ENCODE data around the gene ARPC5L.
A peak's percentile ranks its signal among the peaks of the same experiment; 100 is the strongest.
"Not testable (repeated sequence)": the region's sequence is repeated elsewhere in the genome, so short reads cannot be mapped to it uniquely, and the experiment has no call there.

Gene ARPC5L

DNA sequence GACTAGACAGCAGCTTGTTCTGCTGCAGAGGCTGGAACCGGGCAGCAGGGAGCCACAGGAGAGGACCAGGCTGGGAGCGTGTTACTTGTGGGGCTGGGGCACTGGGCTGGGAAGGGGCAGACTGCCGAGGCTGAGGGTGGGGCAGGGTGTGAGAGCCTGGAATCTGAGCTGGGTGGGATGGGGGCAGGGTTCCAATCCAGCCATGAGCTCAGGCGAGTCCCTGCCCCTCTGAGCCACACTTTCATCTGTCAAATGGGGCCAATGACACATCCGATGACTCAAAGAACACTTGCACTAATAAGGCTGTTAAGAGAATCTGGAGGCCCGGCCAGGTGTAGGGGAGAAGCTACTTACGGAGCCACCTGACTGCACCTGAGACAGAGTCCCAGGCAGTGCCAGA lies 27.3 kb upstream of the ARPC5L start:
- Histone ChIP-seq H3K27ac (peak overlapping the region in 1 of 2 donors; percentile 65), H3K4me3 (peak overlapping the region; percentile 33)
- TF ChIP-seq, protein P1, sequence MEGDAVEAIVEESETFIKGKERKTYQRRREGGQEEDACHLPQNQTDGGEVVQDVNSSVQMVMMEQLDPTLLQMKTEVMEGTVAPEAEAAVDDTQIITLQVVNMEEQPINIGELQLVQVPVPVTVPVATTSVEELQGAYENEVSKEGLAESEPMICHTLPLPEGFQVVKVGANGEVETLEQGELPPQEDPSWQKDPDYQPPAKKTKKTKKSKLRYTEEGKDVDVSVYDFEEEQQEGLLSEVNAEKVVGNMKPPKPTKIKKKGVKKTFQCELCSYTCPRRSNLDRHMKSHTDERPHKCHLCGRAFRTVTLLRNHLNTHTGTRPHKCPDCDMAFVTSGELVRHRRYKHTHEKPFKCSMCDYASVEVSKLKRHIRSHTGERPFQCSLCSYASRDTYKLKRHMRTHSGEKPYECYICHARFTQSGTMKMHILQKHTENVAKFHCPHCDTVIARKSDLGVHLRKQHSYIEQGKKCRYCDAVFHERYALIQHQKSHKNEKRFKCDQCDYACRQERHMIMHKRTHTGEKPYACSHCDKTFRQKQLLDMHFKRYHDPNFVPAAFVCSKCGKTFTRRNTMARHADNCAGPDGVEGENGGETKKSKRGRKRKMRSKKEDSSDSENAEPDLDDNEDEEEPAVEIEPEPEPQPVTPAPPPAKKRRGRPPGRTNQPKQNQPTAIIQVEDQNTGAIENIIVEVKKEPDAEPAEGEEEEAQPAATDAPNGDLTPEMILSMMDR (IDR thresholded peaks at IDR 0.05), result no peak
- DNase-seq (ENCODE audit: low spot score), result no peak

DNA sequence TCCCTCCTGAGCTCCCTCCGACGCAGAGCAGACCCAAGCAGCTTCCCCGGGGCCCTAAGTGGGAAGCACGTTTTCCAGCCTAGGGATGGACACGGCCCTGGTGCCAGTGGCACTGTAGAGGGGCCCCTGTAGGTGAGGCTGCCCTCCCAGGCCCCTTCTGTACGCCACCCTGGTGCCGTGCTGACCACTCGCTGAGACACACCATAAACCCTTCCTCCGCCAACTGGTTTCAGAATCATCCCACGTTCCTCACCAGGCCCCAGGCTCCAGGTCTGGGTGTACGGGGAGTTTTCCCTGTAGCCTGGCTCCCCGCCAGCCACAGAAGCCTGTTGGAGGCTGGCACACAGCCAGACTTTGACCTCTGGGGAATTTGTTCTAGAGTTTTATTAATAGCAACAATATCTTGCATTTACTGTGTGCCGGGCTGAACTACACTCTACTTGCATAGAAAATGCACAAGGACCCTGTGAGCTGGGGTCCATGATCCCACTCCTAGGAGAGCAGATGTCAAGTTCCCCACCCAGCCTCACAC lies 26.8 kb upstream of the ARPC5L start:
- TF ChIP-seq, protein P1 (IDR thresholded peaks at IDR 0.05), result no peak
- Histone ChIP-seq H3K4me3 (peak overlapping the region; percentile 33), H3K27ac (peak overlapping the region in 1 of 2 donors; percentile 65)
- no peak for DNase-seq (ENCODE audit: low spot score)

DNA sequence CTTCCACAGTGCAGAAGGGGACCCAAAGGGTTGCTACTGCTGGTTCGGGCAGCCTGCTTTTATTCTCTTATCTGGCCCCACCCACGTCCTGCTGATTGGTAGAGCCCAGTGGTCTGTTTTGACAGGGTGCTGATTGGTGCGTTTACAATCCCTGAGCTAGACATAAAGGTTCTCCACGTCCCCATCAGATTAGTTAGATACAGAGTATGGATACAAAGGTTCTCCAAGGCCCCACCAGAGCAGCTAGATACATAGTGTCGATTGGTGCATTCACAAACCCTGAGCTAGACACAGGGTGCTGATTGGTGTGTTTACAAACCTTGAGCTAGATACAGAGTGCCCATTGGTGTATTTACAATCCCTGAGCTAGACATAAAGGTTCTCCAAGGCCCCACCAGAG lies 23.8 kb upstream of the ARPC5L start:
- not testable (repeated sequence) for H3K27ac ChIP-seq; H3K4me3 ChIP-seq; DNase-seq (ENCODE audit: low spot score)

DNA sequence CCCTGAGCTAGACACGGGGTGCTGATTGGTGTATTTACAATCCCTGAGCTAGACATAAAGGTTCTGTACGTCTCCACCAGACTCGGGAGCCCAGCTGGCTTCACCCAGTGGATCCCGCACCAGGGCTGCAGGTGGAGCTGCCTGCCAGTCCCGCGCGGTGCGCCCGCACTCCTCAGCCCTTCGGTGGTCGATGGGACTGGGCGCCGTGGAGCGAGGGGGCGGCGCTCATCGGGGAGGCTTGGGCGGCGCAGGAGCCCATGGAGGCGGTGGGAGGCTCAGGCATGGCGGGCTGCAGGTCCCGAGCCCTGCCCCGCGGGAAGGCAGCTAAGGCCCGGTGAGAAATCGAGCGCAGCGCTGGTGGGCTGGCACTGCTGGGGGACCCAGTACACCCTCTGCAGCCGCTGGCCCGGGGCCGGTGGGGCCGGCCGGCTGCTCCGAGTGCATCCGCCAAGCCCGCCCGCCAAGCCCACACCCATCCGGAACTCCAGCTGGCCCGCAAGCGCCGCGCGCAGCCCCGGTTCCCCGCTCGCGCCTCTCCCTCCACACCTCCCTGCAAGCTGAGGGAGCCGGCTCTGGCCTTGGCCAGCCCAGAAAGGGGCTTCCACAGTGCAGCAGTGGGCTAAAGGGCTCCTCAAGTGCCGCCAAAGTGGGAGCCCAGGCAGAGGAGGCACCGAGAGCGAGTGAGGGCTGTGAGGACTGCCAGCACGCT lies 23.2 kb upstream of the ARPC5L start:
- DNase-seq (ENCODE audit: low spot score); H3K27ac ChIP-seq: not testable (repeated sequence)
- peak overlapping the region; percentile 53 for H3K4me3 ChIP-seq

DNA sequence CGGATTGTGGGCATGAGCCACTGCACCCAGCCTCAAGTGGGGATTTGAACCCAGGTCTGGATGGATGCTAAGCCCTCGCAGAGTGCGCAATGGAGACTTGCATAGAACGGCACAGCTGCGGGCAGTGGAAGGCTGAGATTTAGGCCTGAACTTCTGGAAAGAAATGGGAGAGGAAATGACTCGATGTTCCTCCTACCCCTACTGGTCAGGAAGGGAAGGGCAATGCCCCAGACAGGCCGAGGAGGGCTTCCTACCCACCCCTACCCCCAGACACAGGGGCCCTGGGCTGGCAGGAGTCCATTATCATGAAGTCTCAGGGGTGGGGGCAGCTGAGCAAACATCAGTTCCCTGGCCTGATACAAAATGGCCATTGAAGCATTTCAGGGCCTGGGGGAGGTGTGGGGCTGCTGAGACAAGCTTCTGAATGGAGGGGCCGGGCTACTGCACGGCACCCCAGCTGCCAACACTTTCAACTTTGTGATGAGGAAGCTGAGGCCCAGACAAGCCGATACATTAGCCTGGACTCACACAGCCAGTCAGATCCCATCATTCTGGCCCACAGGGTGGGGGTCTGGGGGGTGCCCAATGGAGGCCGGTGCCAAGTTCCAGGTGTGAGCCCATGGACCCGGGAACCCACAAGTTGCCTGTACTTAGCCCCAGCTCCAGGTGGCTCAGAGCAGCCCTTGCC lies 22.2 kb upstream of the ARPC5L start:
- Histone ChIP-seq H3K27ac (no peak overlapping the region), H3K4me3 (no peak overlapping the region)
- DNase-seq (ENCODE audit: low spot score), result no peak
- TF ChIP-seq, protein P1 (IDR thresholded peaks at IDR 0.05), result no peak

DNA sequence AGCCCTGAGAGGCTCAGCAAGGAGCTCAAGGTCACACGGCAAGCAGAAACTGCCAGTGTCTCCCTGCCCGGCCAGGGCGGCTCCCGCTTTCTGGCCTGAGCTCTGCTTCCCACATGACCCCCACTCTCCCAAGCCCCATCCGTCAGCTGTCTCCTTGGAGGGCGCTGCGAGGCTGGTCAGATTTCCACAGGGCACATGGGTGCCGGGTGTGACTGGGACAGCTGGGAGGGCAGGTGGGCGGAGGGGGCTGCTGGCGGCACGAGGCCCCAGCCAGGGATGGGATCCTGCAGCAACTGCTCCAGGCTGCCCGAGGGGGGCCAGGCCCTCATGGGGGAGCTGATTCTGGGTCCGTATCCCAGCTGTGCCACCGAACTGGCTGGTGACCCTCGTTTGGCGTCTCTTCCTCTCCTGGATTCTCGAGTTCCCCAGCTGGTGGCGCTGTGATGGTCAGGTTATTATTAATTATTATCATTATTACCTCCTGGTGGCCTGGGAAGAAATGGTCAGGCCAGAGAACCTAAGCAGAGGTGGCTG lies 21.6 kb upstream of the ARPC5L start:
- Histone ChIP-seq H3K4me3 (no peak overlapping the region), H3K27ac (no peak overlapping the region)
- DNase-seq (ENCODE audit: low spot score), result no peak
- TF ChIP-seq, protein P1 (IDR thresholded peaks at IDR 0.05), result no peak

DNA sequence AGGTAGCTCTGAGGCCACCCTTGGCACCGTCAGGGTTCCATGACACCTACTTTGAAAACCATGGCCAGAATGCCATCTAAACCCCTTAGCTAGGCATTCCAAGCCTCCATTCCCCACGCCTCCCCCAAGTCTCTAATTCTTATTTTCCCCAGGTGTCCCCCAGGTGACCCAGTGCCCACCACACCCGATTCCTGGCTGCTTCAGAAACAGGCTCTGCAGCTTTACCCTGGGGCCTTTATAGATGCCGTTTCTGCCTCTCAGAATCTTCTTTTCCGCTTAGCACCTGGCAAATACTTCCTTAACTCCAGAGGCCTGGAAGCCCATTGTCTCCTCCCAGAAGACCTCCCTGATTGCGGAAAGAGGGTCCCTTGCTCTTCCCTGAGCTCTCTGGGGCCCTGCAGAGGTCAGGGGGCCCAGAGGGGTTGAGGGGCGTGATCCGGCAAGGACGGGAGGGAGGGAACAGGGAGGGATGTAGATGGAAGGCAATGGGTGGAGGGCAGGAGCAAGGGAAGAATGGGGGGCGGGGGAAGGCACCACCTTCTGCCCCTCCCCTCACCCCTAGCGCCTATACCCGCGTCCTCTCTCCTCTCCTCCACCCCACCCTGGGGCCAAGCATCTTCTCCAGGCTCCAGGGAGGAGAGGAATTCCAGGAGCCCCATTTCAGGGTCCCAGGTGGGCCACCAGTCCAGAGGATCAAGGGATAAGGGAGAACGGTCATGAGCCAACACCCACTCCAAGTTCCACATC lies 20.7 kb upstream of the ARPC5L start:
- no peak overlapping the region for H3K27ac ChIP-seq
- H3K4me3 ChIP-seq, result no peak overlapping the region
- TF ChIP-seq, protein P1 (IDR thresholded peaks at IDR 0.05), result no peak
- DNase-seq (ENCODE audit: low spot score), result no peak
